ENCODE measurements around the gene ESRP2.

Gene ESRP2

DNA sequence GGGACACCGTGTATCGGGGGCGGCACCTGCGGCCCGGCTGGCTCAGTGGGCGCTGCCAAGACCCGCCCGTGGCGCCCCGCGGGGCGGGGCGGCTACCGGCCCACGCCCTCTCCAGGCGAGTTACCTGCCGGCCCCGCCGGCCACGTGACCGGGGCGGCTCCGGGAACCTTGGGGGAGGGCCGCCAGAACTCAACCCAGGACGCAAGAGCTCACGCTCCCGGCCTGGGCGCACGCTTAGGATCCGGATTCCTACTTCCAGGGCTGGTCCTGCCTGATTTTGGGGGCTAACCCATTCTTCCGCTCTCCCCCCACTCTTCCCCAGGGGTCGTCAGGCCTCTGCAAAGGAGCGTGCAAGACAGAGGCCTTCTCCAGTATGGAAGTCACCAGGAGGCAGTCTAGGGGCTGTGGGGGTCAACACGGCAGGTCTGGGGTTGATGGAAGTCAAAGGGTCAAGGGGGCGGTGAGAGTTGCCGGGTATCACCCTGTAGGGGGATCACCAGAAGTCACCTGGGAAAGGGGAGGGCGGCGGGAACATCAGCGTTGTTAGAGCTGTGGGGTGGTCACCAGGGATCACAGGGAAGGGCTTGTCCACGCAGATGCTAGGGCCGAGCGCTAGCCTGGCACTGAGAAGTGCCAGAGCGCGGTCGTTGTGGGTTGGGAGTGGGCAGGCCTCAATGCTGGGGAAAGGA is 354 bp upstream of the ESRP2 start:
- DNase-seq: peak in 1 of 2 donors; percentile 73
- intact Hi-C loops (cut with DNase I; ENCODE audit: low total_unique reads): loop anchor here (10.0 kb wide), 1 partner anchor 151 kb away; the partner anchor contains the start of gene NFATC3
- Histone ChIP-seq H3K4me1 (peaks cover 0 to 41% (median 23%) of the 10 kb centered on the region in 4 donors), H3K36me3 (peaks cover 0 to 14% (median 0%) of the 10 kb centered on the region in 3 donors), H3K27me3 (no peaks in the 10 kb centered on the region), H3K9me3 (no peaks in the 10 kb centered on the region), H3K4me3 (peak overlapping the region; percentile 60 to 88), H3K27ac (peak overlapping the region; percentile 84 to 86)
- TF ChIP-seq, protein P1, sequence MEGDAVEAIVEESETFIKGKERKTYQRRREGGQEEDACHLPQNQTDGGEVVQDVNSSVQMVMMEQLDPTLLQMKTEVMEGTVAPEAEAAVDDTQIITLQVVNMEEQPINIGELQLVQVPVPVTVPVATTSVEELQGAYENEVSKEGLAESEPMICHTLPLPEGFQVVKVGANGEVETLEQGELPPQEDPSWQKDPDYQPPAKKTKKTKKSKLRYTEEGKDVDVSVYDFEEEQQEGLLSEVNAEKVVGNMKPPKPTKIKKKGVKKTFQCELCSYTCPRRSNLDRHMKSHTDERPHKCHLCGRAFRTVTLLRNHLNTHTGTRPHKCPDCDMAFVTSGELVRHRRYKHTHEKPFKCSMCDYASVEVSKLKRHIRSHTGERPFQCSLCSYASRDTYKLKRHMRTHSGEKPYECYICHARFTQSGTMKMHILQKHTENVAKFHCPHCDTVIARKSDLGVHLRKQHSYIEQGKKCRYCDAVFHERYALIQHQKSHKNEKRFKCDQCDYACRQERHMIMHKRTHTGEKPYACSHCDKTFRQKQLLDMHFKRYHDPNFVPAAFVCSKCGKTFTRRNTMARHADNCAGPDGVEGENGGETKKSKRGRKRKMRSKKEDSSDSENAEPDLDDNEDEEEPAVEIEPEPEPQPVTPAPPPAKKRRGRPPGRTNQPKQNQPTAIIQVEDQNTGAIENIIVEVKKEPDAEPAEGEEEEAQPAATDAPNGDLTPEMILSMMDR (IDR thresholded peaks at IDR 0.05): no peak

DNA sequence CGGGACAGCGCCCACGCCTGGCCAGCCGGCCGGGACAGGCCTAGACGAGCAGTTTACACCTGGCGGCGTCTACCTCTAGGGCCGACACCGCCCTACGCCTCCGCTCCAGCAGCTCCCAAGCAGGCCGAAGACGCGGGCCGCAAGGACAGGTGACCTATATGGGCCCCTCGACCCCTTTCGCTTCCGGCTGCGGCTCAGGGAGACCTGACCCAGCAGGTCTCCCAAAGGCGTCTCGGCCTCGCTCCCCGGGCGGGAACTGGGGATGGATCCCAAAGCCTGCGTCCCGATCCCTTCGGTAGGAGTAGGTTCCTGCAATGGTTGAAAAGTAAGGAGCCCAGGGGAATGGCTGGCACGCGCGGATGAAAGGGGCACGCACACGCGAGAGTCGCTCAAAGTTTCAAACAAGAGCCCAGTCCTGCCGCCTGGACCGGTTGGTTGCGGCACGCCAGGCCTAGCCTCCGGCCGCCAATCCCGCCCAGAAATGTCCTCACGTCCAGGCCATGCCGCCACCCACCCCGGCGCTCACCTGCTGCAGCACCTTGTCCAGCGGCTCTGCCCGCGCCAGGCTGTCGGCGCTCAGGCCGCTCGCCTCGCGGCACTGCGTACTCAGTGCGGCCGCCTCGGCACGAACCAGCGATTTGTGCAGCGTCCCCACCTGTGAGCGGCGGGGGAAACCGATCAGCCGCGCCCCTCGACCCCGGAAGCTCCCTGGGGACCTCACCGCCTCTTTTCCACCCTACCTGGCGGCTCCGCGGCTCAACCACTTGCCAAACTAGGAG is 630 bp downstream of the ESRP2 start:
- TF ChIP-seq, protein P1 (IDR thresholded peaks at IDR 0.05): no peak
- intact Hi-C loops (cut with DNase I; ENCODE audit: low total_unique reads): loop anchor here (10.0 kb wide), 1 partner anchor 150 kb away; the partner anchor contains the start of gene NFATC3
- H3K27me3 ChIP-seq: no peaks in the 10 kb centered on the region
- peaks cover 0 to 41% (median 23%) of the 10 kb centered on the region in 4 donors for H3K4me1 ChIP-seq
- peak overlapping the region; percentile 60 to 88 for H3K4me3 ChIP-seq
- DNase-seq: peak in 1 of 2 donors; percentile 72
- H3K9me3 ChIP-seq: no peaks in the 10 kb centered on the region
- H3K36me3 ChIP-seq: peaks cover 0 to 24% (median 0%) of the 10 kb centered on the region in 3 donors
- H3K27ac ChIP-seq: peak overlapping the region; percentile 51 to 84

DNA sequence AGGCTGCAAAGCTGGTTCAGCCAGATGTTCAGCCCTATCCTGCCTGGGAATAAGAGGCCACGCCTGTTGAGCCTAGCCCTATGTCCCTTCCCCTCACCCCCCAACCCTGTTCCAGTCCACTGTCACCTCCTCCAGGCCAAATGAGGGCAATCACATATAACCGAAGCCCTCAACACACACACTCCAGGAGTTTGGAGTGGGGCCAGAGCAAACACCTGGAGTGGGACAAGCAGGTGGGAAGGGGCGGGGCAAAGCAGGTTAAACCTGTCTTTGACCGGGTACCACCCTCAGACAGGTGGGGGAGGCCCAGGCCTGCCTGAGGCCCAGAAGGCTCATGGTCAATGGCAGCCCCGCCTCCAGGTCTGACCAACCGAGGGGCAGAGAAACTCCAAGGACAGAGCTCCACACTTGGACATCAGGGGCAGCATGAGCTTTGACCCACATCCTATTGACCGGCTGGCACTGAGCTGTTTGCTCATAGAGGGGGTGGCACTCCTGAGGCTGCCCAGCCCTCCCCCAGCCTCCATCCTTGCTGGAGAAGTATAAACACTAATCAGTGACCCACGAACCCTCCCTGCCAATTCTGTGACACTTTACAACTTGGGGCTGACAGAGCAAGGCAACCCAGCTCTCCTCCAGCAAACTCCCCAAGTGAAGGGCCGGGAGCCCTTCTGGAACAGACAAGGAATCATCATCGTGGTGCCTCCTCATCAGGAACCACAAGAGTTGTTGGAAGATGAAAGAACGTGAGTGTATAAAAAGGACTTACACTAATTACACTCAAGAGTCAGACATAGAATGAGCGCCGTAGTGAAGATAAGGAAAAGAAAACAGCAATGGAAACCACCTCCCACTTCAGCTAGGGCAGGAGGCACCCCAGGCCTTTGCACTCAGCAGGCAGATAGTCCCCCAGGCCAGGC is 1.5 kb downstream of the ESRP2 start:
- peaks cover 0 to 36% (median 21%) of the 10 kb centered on the region in 4 donors for H3K4me1 ChIP-seq
- intact Hi-C loops (cut with DNase I; ENCODE audit: low total_unique reads): loop anchor here (10.0 kb wide), 1 partner anchor 150 kb away; the partner anchor contains the start of gene NFATC3
- peaks cover 0 to 33% (median 0%) of the 10 kb centered on the region in 3 donors for H3K36me3 ChIP-seq
- DNase-seq: peak in 1 of 2 donors; percentile 75
- H3K9me3 ChIP-seq: no peaks in the 10 kb centered on the region
- no peaks in the 10 kb centered on the region for H3K27me3 ChIP-seq
- H3K4me3 ChIP-seq: no peak overlapping the region
- TF ChIP-seq, protein P1 (IDR thresholded peaks at IDR 0.05): no peak
- H3K27ac ChIP-seq: peak overlapping the region in 1 of 2 donors; percentile 84

DNA sequence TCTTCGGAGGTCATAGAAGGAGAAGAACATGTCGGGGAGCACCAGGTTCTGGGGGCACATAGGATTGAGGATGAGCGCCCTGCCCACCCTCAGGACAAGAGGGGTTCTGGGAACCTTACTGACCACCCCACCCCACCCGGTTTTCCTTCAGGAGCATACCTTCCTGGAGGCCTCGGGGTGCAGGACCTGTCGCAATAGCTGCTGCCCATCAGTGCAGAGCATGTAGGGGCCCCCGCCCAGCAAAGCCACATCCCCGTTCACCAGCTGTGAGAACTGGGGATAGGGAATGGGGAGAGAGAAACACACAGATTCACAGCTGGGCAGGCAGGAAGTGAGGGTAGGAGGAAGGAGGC is 2.1 kb downstream of the ESRP2 start:
- peak in 1 of 2 donors; percentile 62 for DNase-seq
- Histone ChIP-seq H3K4me1 (peaks cover 0 to 41% (median 23%) of the 10 kb centered on the region in 4 donors), H3K9me3 (no peaks in the 10 kb centered on the region), H3K4me3 (no peak overlapping the region), H3K27ac (no peak overlapping the region), H3K36me3 (peaks cover 0 to 34% (median 0%) of the 10 kb centered on the region in 3 donors), H3K27me3 (no peaks in the 10 kb centered on the region)
- intact Hi-C loops (cut with DNase I; ENCODE audit: low total_unique reads): loop anchor here (10.0 kb wide), 1 partner anchor 149 kb away; the partner anchor contains the start of gene NFATC3
- TF ChIP-seq, protein P1 (IDR thresholded peaks at IDR 0.05): no peak

Measured in tibial artery (tissue), 4 donors.